LNCaP clone FGC (cell line): ENCODE measurements around the gene SLC12A3.
"Not testable (repeated sequence)": the region's sequence is repeated elsewhere in the genome, so short reads cannot be mapped to it uniquely, and the experiment has no call there.

Experiments
- DNase-seq: peaks from one replicate; pipeline ENCODE4 v3.0.0-alpha.2; 2011; ENCODE audit warnings: low read depth
- H3K4me3 ChIP-seq: 2 replicates; pipeline ENCODE4 v1.5.1; 2011; ENCODE audit warnings: mild to moderate bottlenecking, low read depth, low read length, control low read depth
- TF ChIP-seq, protein P1 (sequence below): IDR thresholded peaks from 2 replicates; pipeline ENCODE4 v1.5.1; 2012; ENCODE audit warnings: mild to moderate bottlenecking; ENCODE audit not compliant: control insufficient read depth, insufficient read depth; ENCODE audit errors: extremely low read depth

The SLC12A3 gene

DNA sequence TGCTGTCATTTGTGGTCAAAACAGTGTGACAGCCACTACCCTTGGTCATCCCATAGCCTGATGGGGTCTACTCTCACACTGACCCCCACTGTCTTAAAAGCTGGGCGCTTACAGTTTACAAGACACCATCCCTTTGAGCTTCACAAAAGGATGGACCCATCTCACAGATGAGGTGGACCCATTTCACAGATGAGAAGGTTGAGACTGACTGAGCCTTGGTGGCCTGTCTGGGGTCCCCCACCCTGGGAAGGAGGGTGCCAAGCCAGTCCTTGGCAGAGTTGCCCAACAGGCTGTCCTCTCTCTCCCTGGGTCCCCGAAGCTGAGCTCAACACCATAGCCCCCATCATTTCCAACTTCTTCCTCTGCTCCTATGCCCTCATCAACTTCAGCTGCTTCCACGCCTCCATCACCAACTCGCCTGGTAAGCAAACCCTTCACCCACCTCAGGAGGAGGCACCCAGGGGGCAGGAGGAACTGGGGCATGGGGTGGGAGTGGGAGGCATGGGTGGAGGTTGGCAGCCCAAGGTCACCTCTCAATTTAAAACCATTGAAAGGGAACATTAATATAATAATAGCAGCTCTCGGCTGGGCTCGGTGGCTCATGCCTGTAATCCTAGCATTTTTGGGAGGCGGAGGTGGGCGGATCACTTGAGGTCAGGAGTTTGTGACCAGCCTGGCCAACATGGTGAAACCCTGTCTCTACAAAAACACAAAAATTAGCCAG is 17.2 kb downstream of the SLC12A3 start:
- TF ChIP-seq, protein P1, sequence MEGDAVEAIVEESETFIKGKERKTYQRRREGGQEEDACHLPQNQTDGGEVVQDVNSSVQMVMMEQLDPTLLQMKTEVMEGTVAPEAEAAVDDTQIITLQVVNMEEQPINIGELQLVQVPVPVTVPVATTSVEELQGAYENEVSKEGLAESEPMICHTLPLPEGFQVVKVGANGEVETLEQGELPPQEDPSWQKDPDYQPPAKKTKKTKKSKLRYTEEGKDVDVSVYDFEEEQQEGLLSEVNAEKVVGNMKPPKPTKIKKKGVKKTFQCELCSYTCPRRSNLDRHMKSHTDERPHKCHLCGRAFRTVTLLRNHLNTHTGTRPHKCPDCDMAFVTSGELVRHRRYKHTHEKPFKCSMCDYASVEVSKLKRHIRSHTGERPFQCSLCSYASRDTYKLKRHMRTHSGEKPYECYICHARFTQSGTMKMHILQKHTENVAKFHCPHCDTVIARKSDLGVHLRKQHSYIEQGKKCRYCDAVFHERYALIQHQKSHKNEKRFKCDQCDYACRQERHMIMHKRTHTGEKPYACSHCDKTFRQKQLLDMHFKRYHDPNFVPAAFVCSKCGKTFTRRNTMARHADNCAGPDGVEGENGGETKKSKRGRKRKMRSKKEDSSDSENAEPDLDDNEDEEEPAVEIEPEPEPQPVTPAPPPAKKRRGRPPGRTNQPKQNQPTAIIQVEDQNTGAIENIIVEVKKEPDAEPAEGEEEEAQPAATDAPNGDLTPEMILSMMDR, result no peak
- H3K4me3 ChIP-seq, result no peak overlapping the region
- no peak for DNase-seq

- H3K4me3 ChIP-seq, result no peak overlapping the region
- TF ChIP-seq, protein P1, result no peak
- no peak for DNase-seq
These were observed 18.6 kb downstream of the SLC12A3 start for GRCh38 chr16:56883586-56883985.

DNA sequence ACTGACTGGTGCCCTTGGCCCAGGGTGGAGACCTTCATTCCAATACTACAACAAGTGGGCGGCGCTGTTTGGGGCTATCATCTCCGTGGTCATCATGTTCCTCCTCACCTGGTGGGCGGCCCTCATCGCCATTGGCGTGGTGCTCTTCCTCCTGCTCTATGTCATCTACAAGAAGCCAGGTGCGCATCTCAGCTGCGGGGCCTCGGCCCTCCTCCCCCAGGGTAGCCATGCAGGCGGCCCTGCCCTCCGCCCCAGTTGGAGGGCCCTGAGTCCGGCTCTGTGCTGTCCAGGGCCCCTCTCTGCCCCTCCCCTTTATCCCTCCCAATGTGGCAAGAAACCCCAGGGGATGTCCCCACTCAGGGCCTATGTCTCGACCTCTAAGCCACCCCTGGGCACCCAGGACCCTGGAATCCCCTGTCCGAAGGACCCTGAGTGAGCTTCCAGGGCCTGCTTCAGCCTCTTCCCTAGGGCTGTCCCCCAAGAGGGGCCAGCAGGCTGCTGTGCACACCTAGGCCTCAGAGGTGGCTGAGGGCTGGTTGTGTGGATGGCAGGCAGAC is 19.1 kb downstream of the SLC12A3 start:
- H3K4me3 ChIP-seq, result no peak overlapping the region
- TF ChIP-seq, protein P1, result no peak
- DNase-seq, result no peak

GRCh38 chr16:56884929-56885328 is 19.9 kb downstream of the SLC12A3 start:
- DNase-seq, H3K4me3 ChIP-seq: not testable (repeated sequence)

GRCh38 chr16:56885446-56886162 is 20.6 kb downstream of the SLC12A3 start:
- no peak for DNase-seq
- TF ChIP-seq, protein P1, result no peak
- H3K4me3 ChIP-seq, result no peak overlapping the region

DNA sequence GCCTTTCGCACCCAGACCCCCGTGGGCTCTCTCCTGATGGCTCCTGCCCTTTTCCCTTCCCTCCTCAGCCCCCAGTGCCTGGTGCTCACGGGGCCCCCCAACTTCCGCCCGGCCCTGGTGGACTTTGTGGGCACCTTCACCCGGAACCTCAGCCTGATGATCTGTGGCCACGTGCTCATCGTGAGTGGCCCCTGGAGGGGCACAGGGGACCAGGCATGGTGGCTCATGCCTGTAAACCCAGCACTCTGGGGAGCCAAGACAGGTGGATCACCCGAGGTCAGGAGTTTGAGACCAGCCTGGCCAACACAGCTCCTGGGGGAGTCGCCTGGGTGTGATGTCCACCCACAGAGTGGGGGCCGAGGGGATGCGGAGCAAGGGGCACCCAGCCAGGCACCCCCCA is 21.3 kb downstream of the SLC12A3 start:
- no peak for DNase-seq
- H3K4me3 ChIP-seq, result no peak overlapping the region
- TF ChIP-seq, protein P1, result no peak

DNA sequence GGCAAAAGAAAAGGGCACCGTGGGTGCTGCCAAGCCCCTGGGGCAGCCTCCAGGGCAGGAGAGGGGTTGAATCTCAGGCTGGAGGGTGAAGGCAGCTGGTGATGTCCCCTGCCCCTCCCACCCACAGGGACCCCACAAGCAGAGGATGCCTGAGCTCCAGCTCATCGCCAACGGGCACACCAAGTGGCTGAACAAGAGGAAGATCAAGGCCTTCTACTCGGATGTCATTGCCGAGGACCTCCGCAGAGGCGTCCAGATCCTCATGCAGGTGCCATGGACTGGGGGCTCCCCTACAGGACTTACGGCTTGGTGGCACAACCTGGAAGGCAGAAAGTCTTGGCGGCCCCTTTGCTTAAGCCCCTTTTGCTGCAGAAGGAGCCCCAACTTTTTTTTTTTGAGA is 21.8 kb downstream of the SLC12A3 start:
- no peak overlapping the region for H3K4me3 ChIP-seq
- TF ChIP-seq, protein P1, result no peak
- DNase-seq, result no peak
